Pulmonary artery endothelial cell (primary cell): Measurements from ENCODE around the gene DAGLA. TPM values are rescaled to one million over a fixed set of nuclear protein-coding genes. Genes with fewer than 3 reads are reported as not detected.
"Not testable (repeated sequence)": the region's sequence is repeated elsewhere in the genome, so short reads cannot be mapped to it uniquely, and the experiment has no call there.

Source experiments
- DNase-seq: peaks from one replicate; pipeline ENCODE4 v3.0.0-alpha.2; 2011; ENCODE audit warnings: low read depth, low spot score
- total RNA-seq: library from RNA; depleted of rRNA; stranded (reverse); fragments of >200 nt; gene quantifications from 2 replicates; pipeline ENCODE4 v1.2.3, GENCODE V29; 2014

The DAGLA gene, protein sequence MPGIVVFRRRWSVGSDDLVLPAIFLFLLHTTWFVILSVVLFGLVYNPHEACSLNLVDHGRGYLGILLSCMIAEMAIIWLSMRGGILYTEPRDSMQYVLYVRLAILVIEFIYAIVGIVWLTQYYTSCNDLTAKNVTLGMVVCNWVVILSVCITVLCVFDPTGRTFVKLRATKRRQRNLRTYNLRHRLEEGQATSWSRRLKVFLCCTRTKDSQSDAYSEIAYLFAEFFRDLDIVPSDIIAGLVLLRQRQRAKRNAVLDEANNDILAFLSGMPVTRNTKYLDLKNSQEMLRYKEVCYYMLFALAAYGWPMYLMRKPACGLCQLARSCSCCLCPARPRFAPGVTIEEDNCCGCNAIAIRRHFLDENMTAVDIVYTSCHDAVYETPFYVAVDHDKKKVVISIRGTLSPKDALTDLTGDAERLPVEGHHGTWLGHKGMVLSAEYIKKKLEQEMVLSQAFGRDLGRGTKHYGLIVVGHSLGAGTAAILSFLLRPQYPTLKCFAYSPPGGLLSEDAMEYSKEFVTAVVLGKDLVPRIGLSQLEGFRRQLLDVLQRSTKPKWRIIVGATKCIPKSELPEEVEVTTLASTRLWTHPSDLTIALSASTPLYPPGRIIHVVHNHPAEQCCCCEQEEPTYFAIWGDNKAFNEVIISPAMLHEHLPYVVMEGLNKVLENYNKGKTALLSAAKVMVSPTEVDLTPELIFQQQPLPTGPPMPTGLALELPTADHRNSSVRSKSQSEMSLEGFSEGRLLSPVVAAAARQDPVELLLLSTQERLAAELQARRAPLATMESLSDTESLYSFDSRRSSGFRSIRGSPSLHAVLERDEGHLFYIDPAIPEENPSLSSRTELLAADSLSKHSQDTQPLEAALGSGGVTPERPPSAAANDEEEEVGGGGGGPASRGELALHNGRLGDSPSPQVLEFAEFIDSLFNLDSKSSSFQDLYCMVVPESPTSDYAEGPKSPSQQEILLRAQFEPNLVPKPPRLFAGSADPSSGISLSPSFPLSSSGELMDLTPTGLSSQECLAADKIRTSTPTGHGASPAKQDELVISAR
- total RNA-seq = 1.3 and 1.5 TPM in 2 replicates

DNA sequence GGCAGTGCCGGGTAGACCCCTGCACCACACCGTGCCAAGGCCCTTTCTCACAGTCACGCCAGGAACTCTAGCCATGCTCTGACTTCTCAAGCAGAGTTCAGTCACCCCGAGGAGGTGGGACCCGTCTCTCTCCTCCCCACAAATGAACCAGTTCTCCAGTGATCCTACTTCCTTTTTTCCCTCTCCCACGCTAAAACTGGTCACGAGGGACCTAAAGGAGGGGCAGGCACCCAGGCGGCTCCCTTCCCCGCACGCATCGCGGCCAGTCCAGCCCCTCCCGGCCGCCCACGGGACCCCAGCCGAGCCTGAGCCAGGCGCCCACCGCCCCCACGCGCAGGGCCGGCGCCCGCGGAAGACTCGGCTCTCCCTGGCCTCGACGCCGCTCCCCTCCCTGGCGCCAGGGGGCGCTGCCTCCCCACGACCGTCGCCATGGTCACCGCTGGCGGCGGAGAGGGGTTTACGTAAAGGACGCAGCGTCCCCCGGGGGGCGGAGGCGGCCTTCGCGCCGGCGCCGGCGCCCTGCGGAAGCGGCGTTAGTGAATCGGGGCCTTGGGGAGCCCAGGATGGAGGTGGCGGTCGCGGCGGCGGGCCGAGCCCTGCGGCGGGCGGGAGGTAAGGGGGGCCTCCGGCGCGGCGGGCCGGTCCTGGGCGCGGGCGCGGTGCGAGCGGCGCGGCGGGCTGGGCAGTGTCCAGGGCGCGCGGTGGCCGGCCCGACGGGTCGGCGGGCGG, at the start of gene DAGLA:
Gene DAGLA (plus strand): TSS at position 499 of the 729 bp plus-strand sequence. CDS start 39,765 bp downstream, outside the sequence.
- no peak for DNase-seq

DNA sequence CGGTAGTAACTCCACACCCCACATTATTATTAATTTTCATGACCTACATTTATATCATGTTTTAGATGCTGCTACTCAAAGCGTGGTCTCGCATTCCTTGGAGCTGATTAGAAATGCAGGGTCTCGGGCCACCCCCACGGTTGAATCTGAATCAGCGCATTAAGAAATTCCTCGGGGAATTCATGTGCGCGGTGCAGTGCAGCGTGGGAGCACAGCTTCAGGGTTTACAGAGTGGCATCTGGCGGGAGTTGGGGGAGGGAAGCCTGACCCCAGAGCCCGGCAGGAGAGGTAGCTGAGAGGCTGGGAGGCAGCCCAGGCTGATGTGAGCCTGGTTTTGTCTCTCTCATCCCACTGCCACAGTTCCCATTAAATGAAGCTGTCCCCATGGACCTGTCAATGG, 48.1 kb upstream of the DAGLA start:
- DNase-seq = no peak

GRCh38 chr11:61635304-61635703, 44.9 kb upstream of the DAGLA start:
- no peak for DNase-seq

DNA sequence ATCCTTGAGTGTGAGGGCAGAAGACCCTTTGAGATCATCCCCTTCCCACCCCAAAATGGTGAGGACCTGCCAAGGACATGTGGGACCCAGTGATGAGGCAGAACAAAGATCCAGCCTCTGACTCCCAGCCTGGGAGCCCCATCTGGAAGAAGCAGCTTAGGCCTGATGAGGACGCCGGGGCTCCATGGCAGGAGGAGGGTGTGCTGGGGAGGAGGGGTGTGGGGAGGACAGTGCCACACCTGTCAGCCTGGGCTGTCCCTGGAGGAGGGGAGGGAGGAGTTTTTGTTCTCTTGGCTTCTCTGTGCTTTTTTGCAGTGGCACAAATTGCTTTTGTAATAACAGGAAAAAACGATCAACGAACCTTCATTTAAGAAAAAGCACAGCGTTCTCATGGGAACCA, 44.4 kb upstream of the DAGLA start:
- no peak for DNase-seq

GRCh38 chr11:61636676-61637075, 43.5 kb upstream of the DAGLA start:
- DNase-seq = no peak

- DNase-seq = no peak
These were observed 42.9 kb upstream of the DAGLA start for GRCh38 chr11:61637277-61637676.

GRCh38 chr11:61639816-61640443, 40.3 kb upstream of the DAGLA start:
- no peak for DNase-seq

GRCh38 chr11:61642162-61642561, 38.0 kb upstream of the DAGLA start:
- no peak for DNase-seq

DNA sequence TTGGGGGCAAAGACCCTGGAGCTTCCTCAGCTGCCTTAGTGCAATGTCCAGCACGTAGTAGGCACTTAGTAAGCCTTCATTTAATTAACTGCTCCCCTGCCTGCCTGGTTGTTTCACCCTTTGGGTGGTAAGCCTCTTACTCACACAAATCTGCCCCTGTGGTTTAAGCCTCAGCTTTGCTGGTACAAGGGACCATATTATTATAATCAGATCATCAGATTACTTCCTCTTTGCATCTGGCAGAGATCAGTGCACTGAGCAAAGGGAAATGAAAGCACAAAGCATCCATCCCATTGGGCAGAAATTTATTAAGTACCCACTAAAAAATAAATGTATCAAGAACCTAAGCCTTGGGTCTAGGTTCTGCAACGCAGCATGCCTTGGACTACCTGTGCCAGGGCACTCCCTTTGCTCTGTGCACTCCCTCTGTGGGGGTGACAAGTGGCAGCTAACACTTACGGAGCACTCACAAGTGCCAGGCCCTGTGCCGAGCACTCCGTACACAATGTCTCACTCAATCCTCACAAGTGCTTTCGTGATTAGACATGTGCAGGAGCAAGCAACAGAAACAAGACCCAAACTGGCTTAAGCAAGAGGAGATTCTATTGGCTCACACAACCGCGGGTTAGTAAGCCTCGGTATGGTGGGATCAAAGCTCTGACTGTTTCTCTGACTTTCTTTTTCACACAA, 34.9 kb upstream of the DAGLA start:
- DNase-seq = no peak

DNA sequence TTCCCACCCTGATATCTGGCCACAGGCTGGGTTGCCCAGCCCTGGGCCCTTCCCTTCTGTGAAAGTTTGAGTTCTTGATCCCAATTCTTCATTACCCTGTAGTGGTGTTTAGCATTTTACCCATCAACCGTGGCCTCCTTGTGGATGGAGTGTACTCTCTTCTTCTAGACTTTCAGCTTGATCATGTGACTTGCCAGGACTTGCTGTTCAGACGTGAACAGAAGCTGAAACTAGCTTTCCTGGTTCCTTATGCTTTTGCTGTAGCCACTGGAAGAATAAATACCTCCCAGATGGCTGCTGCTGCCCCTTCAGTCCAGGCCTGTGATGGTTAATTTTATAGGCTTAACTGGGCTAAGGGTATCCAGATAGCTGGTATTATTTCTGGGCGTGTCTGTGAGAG, 32.7 kb upstream of the DAGLA start:
- no peak for DNase-seq

- DNase-seq = no peak
These were observed 29.2 kb upstream of the DAGLA start for GRCh38 chr11:61650781-61651571.

GRCh38 chr11:61652135-61652534, 28.1 kb upstream of the DAGLA start:
- no peak for DNase-seq

DNA sequence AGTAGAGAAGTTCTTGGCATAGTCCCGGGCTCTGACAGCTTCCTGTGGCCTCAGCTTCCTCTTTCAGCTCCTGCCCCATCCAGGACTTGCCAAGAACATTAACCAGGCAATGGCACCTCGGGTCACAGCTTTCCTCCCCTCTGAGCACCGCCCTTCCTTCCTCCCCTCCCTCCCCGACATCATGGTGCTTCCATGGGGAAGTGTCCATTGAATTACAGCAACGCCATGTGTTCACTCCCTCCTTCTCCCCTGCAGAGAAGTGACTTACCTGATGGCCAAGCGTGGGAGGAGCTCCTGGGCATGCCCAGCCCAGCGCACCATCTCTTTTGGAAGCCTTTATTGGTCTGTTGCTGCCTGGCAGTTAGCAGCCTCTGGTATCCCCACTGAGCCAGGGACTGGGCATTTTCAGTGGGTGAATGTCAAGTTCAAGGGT, 25.8 kb upstream of the DAGLA start:
- DNase-seq = no peak

DNA sequence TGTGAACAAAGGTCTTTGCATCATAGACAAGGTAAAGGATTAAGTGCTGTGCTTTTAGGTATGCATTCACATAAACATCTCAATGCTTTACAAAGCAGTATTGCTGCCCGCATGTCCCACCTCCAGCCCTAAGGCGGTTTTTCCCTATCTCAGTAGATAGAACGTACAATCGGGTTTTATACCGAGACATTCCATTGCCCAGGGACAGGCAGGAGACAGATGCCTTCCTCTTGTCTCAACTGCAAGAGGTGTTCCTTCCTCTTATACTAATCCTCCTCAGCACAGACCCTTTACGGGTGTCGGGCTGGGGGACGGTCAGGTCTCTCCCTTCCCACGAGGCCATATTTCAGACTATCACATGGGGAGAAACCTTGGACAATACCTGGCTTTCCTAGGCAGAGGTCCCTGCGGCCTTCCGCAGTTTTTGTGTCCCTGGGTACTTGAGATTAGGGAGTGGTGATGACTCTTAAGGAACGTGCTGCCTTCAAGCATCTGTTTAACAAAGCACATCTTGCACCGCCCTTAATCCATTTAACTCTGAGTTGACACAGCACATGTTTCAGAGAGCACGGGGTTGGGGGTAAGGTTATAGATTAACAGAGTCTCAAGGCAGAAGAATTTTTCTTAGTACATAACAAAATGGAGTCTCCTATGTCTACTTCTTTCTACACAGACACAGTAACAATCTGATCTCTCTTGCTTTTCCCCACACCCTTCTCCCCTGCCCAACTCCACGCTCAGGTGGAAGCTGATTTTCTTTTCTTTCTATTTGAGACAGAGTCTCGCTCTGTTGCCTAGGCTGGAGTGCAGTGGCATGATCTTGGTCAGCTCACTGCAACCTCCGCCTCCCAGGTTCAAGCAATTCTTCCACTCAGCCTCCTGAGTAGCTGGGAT, 24.7 kb upstream of the DAGLA start:
- not testable (repeated sequence) for DNase-seq

DNA sequence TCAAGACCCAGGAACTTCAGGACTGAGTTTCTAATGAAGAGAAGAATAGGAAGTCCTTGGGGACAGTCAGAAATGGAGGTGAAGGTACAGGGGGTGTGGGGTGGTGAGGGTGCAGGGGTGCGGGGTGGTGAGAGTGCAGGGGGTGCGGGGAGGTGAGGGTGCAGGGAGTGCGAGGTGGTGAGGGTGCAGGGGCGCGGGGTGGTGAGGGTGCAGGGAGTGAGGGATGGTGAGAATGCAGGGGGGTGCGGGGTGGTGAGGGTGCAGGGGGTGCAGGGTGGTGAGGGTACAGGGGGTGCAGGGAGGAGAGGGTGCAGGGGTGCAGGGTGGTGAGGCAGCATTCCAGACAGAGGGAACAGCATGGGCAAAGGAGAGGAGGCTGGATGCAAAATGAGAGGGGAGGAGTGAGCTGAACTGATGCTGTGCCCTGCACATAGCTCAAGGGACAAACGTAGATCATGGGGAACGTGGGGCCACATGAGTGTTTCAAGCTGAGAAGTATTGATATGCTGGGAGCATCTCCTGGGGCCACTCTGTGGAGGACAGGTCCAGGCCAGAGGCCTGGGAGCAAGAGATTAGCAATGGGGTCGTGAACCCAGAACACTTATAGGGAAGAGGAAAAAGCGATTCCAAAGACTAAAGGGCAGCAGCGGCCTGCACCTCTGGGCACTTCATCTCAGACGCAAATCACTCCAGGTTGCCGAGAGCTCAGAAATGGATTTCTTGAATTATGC, 23.7 kb upstream of the DAGLA start:
- DNase-seq = no peak

GRCh38 chr11:61657566-61658290, 22.5 kb upstream of the DAGLA start:
- DNase-seq = no peak
